GM18909 (cell line): ENCODE measurements around the gene YTHDC2.

Experiments used
- ATAC-seq: cut with Tn5 transposase; IDR thresholded peaks from one replicate; pipeline ENCODE4 v1.9.1; 2021; ENCODE audit warnings: mild to moderate bottlenecking; ENCODE audit not compliant: unreplicated experiment, poor library complexity

YTHDC2 gene

DNA sequence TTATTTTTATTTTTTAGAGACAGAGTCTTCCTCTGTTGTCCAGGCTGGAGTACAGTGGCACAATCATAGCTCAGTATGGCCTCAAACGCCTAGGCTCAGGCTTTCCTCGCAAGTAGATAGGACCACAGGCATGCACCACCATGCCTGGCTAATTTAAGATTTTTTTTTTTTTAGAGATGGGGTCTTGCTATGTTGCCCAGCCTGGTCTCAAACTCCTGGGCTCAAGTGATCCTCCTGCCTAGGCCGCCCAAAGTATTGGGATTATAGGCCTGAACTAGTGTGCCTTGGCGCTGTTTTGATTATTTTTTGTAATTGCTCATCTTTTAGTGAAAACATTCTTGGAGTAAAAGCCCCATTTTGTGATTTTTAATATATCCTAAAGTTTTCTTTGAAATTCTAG is 5.4 kb downstream of the YTHDC2 start:
- no peak for ATAC-seq

DNA sequence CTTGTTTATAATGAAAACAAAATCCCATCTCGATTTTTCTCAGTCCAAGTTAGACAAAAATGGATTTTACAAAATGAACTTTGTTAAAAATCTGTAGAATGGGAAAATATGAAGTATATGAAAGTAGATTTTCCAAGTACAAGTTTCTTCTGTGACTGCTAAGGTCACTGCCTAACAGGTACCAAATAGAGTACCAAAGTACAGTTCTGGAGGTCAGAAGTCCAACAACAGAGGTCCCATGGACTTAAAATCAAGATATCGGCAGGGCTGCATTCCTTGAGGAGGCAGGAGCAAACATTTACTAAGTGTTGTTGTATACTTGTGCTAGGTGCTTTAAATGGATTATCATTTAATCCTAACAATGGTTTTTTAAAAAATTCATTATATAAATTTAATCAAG is 5.9 kb downstream of the YTHDC2 start:
- ATAC-seq = no peak

DNA sequence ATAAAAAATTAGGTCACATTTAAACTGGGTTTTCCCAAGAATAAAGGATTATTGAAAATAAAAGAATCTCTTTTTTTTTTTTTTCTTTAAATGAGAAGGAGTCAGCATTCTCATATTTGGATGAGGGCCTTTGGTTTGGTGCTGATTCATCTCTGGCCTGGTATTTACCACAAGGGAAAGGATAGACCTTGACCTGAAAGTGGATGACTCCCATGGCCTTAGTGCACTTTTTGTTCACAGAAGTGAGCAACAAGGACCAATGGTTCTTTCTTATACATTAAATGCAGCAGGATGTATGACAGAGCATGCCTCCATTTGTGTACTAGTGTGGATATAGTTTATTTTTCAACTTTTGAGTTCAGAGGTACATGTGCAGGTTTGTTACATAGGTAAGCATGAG is 6.9 kb downstream of the YTHDC2 start:
- ATAC-seq = peak; percentile 67

DNA sequence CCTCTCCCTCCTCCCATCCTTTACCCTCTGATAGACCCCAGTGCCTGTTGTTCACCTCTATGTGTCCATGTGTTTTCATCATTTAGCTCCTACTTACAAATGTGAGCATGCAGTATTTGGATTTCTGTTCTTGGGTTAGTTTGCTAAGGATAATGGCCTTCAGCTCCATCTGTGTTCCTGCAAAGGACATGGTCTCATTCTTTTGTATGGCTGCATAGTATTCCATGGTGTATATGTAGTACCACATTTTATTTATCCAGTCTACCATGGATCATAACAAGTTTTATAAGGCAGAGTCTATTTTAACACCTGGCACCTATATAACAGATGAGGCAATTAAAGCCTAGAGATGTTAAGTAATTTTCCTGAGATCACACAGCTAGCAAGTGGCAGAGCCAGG is 7.4 kb downstream of the YTHDC2 start:
- ATAC-seq = no peak

DNA sequence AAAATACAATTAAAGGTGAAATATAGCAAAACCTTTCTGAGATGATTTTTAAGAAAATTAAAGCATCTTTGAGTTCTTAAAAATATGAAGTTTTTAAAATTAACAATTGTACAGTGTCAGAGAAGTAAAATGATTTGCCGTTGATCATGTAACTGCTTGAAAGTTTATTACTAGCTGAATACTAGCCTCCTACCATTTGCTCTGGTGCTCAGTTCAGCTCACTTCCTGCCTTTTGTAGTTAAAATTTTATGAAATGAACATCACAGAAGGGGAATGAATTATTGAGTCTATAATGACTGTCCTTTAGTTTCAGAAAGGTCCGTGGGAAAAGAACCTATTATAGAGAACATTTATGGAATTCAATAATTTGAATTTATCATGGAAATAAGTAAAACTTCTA is 9.7 kb downstream of the YTHDC2 start:
- ATAC-seq = no peak

DNA sequence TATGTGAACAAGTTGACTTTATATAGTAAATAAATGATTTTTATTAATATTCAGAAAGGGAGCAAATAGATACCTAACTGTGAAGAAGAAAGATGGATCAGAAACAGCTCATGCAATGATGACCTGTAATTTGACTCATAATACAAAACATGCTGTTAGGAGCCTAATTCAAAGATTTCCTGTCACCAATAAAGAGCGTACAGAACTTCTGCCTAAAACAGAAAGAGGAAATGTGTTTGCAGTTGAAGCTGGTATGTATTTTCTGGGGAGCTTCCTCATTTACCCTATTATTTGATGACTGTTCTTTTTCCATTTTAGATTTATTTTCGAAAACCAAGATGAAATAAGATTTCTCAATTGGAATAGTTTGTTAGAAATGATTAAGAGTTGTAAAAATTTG is 11.4 kb downstream of the YTHDC2 start:
- ATAC-seq = peak; percentile 68

DNA sequence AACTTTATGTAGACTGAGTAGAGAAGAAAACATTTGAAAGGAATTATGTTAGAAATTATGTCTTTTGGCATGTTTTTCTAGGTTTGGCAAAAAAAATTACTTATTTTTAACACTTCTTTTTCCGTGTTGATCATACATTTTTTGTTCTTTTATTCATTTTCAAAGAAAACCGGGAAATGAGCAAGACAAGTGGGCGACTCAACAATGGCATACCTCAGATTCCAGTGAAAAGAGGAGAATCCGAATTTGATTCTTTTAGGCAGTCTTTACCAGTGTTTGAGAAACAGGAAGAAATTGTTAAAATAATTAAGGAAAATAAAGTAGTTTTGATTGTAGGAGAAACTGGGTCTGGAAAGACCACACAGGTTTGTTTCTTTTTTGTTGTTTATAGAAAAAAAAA is 12.9 kb downstream of the YTHDC2 start:
- ATAC-seq = no peak

DNA sequence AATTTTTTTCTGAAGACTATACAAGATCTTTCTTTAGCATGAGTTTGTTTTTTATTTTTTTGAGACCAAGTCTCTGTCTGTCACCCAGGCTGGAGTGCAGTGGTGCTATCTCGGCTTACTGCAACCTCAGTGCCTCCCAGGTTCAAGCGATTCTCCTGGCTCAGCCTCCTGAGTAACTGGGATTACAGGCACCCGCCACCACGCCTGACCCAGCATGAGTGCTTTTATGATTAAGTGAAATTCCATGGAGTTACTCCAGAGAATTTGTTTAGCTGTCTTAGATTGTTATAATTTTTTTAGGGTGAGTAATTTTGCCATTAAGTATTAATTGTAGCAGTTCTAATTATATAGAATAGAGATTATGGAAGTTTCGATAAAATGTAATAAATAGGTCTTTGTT is 14.3 kb downstream of the YTHDC2 start:
- ATAC-seq = no peak

DNA sequence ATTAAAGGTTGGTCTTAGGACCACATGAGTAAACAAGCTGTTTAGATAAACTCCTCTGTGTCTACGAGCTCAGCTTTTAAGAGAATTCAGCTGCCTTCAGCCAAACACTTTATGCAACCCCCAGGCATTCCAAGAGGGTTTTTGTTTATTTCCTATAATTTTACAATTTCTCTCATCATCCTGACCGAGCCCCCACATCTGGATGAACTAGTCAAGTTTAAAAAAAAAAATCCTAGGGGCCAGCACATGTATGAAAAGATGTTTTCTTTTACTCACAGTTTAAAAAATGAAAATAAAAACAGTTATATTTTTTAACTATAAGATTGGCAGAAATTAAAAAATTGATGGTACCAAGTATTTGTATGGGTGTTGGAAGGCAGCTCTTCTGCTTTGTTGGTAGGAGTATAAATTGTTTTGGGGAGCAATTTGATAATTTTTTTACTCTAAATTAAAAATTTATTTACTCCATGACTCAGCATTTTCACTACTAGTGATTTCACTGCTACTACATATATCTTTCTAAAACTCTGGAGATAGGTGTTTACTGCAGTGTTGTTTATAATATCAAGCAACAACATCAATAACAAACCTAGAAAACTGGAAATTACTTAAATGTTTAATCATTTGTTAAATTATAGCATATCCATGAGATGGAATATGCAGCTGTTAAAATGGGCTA is 18.1 kb downstream of the YTHDC2 start:
- no peak for ATAC-seq

DNA sequence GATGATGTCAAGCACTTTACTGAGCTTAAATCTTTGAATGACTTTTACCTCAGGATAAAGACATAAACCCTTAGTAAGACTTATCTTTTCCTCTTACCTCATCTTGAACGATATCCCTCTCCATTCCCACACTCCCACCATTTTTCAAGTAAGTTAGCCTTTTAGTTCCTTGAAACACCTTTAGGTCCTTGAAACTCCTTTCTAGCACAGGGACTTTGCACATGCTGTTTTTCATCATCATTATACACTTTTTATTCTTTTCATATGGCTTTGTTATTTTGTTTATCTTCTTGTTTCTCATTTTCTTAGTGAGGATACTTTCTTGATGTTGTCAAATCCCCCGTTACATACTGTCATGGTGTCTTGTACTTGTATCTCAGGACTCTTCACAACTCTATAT is 24.8 kb downstream of the YTHDC2 start:
- ATAC-seq = no peak

DNA sequence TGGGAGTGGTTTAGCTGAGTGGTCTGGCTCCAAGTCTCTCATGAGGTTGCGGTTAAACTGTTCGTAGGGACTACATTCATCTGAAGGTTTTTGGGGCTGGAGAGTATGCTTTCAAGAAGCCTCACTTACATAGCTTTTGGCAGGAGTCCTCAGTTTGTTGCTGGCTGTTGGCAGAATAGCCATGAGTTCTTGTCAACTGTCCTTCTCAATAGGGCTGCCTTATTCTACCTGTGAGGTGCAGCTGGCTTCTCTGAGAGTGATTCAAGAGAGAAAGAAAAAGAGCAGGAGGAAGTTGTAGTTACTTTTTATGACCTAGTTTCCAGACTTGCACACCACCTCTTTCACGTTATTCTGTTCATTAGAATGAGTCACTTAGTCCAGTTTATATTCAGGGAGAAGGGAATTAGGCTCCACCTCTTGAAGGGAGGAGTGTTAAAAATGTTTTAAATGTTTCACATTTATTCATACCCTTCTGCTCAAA is 33.2 kb downstream of the YTHDC2 start:
- no peak for ATAC-seq

DNA sequence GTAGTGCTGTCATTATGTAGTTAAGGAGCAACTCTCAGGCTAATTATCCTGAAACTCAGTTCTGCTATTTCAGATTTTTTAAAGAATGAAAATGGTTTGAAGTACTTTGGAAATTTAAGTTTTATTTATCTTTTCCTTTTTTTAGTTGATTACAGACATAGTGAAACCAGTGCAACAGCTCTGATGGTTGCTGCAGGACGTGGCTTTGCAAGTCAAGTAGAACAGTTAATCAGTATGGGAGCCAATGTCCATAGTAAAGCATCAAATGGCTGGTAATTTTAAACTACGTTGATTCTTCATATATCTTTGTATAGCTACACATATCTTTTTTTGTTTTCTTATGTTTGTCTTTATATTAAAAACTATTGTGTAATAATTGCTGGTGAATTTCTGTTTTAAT is 34.9 kb downstream of the YTHDC2 start:
- ATAC-seq = peak; percentile 85

DNA sequence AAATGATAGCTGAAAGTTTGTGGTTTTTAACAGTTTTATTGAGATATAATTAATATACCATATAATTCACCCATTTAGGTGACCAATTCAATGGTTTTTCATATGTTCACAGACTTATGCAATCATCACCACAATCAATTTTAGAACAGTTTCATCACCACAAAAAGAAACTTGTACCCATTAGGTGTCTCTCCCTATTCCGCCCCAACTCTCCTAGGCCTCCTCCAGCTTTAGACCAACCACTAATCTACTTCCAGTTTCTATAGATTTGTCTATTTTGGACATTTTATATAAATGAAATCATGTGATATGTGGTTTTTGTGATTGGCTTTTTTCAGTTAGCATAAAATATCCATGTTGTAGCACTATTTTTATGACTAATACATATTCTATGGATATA is 38.6 kb downstream of the YTHDC2 start:
- no peak for ATAC-seq

DNA sequence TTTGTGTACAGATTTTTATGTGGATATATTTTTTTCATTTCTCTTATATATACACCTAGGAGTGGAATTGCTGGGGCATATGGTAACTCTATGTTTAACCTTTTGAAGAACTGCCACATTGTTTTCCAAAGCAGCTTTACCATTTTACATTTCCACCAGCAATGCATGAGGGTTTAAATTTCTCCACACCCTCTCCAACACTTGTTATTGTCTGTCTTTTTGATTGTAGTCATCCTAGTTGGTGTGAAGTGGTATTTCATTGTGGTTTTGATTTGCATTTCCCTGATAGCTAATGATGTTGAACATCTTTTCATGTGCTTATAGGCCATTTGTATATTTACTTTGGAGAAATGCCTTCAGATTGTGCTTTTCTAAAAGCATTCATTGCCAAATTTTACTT is 39.1 kb downstream of the YTHDC2 start:
- no peak for ATAC-seq

DNA sequence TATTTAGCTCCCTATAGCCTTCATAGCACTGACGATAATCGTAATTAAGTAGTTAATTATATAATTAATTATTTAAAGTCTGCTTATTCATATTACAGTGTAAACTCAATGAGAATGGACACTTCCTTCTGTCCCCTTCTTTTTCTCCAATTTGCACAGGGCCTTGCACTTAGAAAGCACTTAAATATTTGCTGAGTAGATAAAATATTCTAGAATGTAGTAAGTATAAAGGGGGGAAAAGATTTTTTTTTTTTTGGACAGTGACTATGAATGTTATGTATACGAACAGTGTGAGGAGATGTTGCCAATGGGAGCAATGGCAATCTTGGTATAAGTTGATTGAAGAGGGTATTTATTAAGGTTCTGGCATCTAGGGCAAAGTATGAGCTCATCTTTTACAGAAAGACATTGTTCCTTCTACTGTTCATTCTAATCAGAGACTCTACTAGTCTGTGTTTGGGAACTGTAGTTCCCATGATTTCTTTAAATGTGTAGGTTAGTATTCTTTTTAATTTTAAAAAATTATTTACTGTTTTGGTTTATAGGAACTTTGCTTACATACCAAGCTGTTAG is 49.4 kb downstream of the YTHDC2 start:
- ATAC-seq = no peak

DNA sequence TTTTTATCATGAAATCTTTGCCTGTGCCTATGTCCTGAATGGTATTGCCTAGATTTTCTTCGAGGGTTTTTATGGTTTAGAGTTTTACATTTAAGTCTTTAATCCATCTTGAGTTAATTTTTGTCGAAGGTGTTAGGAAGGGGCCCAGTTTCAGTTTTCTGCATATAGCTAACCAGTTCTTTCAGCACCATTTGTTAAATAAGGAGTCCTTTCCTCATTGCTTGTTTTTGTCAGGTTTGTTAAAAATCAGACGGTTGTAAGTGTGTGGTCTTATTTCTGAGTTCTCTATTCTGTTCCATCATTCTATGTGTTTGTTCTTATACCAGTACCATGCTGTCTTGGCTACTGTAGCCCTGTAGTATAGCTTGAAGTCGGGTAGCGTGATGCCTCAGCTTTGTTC is 55.9 kb downstream of the YTHDC2 start:
- no peak for ATAC-seq

DNA sequence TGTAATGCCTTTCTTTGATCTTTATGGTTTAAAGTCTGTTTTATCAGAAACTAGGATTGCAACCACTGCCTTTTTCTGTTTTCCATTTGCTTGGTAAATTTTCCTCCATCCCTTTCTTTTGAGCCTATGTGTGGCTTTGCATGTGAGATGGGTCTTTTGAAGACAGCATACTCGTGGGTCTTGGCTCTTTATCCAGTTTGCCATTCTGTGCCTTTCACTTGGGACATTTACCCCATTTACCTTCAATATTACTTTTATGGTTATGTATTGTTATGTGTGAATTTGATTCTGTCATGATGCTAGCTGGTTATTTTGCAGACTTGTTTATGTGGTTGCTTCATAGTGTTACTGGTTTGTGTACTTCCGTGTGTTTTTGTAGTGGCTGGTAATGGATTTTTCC is 59.2 kb downstream of the YTHDC2 start:
- ATAC-seq = no peak

DNA sequence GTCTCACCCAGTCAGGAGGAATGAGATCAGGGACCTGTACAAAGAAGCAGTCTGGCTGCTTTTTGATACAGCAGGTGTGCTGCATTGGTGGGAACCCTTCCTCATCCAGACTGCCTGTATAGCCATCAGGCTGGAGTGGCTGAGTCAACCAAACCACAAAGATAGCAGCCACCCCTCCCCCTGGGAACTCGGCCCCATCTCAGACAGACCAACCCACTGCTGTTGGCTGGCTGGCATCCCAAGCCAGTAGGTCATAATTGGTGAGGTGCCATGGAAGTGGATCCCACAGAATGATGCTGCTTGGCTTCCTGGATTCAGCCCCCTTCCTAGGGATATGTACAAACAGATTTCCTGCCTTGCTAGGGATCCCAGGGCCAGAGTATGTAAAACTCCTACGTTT is 60.9 kb downstream of the YTHDC2 start:
- no peak for ATAC-seq

DNA sequence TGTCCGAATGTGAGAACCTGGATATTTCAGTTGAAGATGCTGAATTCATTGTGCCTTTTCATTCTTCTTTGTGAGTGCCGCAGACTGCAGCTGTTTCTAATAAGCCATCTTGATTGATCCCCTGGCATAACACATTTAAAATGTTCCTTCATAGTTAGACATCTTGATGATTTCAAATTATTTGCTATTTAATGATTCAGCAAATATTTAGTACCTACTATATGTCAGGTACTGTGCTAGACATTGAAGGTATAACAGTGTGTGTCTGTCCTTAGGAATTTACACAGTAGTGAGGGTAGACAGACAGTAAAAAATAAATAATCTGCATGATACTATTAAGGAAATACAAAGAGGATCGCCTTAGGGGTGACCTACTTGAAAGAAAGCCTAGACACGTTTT is 61.6 kb downstream of the YTHDC2 start:
- no peak for ATAC-seq

DNA sequence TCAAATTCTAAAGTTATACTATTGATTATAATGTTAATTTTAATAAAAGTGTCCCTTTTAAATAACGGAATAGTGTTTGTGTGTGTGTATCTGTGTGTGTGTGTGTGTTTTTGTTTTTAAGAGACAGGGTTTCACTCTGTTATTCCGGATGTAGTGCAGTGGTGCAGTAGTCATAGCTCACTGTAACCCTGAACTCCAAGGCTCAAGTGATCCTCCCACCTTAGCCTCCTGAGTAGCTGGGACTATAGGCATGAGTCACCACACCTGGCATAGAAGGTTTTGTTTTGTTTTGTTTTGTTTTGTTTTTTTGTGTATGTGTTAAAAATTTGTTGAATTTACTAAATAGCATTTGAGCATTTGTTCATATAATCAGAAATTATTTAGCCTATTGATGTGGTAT is 64.6 kb downstream of the YTHDC2 start:
- ATAC-seq = no peak

DNA sequence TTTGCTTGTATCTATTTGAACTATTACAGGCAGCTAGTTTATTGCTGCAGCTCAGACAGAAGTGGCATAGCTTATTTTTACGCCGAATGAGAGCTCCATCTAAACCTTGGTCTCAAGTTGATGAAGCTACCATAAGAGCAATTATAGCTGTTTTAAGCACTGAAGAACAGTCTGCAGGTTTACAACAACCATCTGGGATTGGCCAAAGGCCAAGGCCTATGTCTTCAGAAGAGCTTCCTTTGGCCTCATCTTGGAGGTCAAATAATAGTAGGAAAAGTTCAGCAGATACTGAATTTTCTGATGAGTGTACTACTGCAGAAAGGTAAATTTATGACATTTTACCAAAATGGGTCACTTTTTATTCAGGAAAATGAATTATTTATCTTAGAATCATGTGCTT is 67.9 kb downstream of the YTHDC2 start:
- no peak for ATAC-seq

DNA sequence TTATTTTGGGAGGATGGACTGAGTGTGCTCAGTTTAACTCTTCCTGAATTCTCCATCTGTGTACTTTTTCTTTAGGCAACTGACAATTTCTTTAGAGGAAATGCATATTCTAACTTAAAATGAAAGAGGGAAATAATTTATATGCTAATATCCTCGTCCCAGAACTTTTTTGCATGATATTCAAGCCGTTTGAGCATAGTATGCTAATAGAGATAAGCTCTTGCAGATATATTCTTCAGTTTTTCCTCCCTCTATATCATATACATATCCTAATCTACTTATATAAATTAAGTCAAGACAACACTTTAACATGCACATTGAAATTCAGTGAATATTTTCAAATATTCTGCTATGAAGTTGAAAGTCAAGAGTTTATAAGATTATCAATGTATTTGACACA is 84.7 kb downstream of the YTHDC2 start:
- ATAC-seq = no peak
